ENCODE results near the gene GDAP2. TPM values are rescaled to one million over a fixed set of nuclear protein-coding genes. Genes with fewer than 3 reads are reported as not detected.
"Not testable (repeated sequence)": the region's sequence is repeated elsewhere in the genome, so short reads cannot be mapped to it uniquely, and the experiment has no call there.

GDAP2 gene
- total and polyA plus RNA-seq, 7 donors: 5.5 to 33.8 (median 19.6) TPM

DNA sequence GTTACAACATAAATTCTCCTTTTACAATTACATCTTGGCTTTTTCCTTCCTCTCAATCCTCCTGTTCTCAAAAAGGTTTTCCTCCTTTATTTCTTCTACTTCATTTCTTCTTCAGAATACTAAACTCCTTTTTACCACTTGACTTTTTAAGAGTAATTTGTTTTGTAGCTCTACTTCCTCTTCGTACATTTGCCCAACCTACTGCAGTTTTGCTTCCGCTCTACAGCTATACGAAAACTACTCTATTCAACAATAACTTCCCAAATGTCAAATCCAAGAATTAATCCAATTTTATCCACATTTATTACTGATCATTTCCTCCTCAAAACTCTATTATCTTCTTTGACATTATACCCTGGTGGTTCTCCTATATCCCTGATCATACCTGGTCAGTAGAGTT lies 3.4 kb downstream of the GDAP2 start:
- Histone ChIP-seq H3K4me1 (peaks cover 0 to 30% (median 22%) of the 10 kb centered on the region in 4 donors), H3K27me3 (no peaks in the 10 kb centered on the region), H3K27ac (no peak overlapping the region), H3K36me3 (no peaks in the 10 kb centered on the region), H3K4me3 (no peak overlapping the region), H3K9me3 (no peaks in the 10 kb centered on the region)
- 86 to 92% methylated on average over 3 of the region's 3 CpGs for WGBS, 2 donors
- intact Hi-C loops (cut with DNase I): loop anchor here (5.0 kb wide), 1 partner anchor 804 kb away; the partner anchor contains the start of gene TRIM45
- no peak for DNase-seq
- TF ChIP-seq POLR2A (IDR thresholded peaks at IDR 0.05): no peak
- no peak for TF ChIP-seq EP300 (IDR thresholded peaks at IDR 0.05)
- TF ChIP-seq CTCF (IDR thresholded peaks at IDR 0.05): no peak
- no peak for TF ChIP-seq POLR2AphosphoS5 (IDR thresholded peaks at IDR 0.05)

GRCh38 chr1:117922717-117923116 lies 6.7 kb downstream of the GDAP2 start:
- DNase-seq; H3K27me3 ChIP-seq; intact Hi-C loops (cut with DNase I); H3K4me3 ChIP-seq; H3K27ac ChIP-seq; H3K4me1 ChIP-seq; H3K9me3 ChIP-seq: not testable (repeated sequence)
- 94 to 95% methylated on average over 7 of the region's 7 CpGs for WGBS, 2 donors
- peaks cover 0 to 25% (median 7%) of the 10 kb centered on the region in 4 donors for H3K36me3 ChIP-seq

DNA sequence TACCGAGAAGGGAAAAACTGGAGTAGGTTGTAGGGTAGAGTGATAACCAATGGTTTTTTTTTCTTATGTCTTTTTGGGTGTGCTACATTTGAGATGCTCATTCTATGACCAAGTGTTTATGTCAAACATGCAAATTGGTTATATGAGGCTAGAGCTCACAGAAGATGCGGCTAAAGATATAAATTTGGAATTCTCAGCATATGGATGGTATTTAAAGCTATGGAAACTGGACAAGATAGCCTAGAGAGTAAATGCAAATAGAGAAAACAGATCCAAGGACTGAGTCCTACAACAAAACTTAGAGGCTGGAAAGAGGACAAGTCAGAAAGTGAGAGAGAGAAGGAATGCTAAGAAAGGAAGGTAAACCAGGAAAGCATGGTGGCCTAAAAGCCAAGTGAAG lies 7.4 kb downstream of the GDAP2 start:
- H3K4me1 ChIP-seq: peaks cover 0 to under 1% (median 0%) of the 10 kb centered on the region in 4 donors
- H3K27ac ChIP-seq: no peak overlapping the region
- no peaks in the 10 kb centered on the region for H3K27me3 ChIP-seq
- TF ChIP-seq CTCF (IDR thresholded peaks at IDR 0.05) (no peak), POLR2A (IDR thresholded peaks at IDR 0.05) (no peak), EP300 (IDR thresholded peaks at IDR 0.05) (no peak), POLR2AphosphoS5 (IDR thresholded peaks at IDR 0.05) (no peak)
- no peak overlapping the region for H3K4me3 ChIP-seq
- no peaks in the 10 kb centered on the region for H3K9me3 ChIP-seq
- WGBS, 2 donors: 95 to 96% methylated on average over 2 of the region's 2 CpGs
- intact Hi-C loops (cut with DNase I): no loop called here
- H3K36me3 ChIP-seq: peaks cover 0 to 32% (median 8%) of the 10 kb centered on the region in 4 donors
- no peak for DNase-seq

DNA sequence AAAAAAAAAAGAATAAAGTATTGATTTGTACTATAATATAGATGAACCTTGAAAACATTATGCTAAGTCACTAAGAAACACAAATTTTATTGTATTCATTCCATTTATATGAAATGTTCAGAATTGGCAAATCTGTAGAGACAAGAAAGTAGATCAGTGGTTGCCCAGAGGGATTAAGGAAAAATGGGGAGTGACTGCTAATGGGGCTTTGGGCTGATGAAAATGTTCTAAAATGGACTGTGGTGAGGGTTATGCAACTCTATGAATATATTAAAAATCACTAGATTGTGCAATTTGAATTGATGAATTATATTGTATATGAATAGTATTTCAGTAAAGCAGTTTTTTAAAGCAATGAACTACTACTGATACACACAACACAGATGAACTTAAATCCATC lies 10.0 kb downstream of the GDAP2 start:
- Histone ChIP-seq H3K4me1 (no peaks in the 10 kb centered on the region), H3K4me3 (no peak overlapping the region), H3K36me3 (peaks cover 0 to 58% (median 21%) of the 10 kb centered on the region in 4 donors), H3K27ac (no peak overlapping the region), H3K9me3 (no peaks in the 10 kb centered on the region), H3K27me3 (no peaks in the 10 kb centered on the region)
- no peak for DNase-seq
- intact Hi-C loops (cut with DNase I): no loop called here
- no peak for TF ChIP-seq EP300 (IDR thresholded peaks at IDR 0.05)
- no peak for TF ChIP-seq POLR2A (IDR thresholded peaks at IDR 0.05)
- no peak for TF ChIP-seq CTCF (IDR thresholded peaks at IDR 0.05)
- no peak for TF ChIP-seq POLR2AphosphoS5 (IDR thresholded peaks at IDR 0.05)

DNA sequence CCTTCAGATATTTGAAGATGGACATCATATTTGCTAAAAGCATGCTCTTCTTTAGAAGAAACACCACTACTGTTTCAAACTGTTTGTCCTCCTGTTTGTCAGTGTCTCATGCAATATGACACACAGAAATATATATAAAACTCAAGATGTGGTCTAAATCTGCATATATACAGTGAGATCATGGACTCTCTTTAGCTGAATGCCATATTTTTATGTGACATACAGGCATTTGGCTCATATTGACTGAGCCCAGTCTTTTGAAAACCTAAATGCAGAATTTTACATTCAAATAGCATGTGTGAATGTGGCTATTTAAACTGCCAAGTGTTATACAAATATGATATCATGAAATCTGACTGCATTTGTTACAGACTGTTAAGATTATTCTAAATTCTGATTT lies 18.4 kb downstream of the GDAP2 start:
- Histone ChIP-seq H3K27ac (no peak overlapping the region), H3K27me3 (no peaks in the 10 kb centered on the region), H3K9me3 (no peaks in the 10 kb centered on the region), H3K4me1 (no peaks in the 10 kb centered on the region), H3K4me3 (no peak overlapping the region), H3K36me3 (peaks cover 0 to 99% (median 28%) of the 10 kb centered on the region in 4 donors)
- DNase-seq: no peak
- TF ChIP-seq POLR2AphosphoS5 (IDR thresholded peaks at IDR 0.05): no peak
- TF ChIP-seq CTCF (IDR thresholded peaks at IDR 0.05): no peak
- no peak for TF ChIP-seq POLR2A (IDR thresholded peaks at IDR 0.05)
- no peak for TF ChIP-seq EP300 (IDR thresholded peaks at IDR 0.05)
- intact Hi-C loops (cut with DNase I): no loop called here

Measured in sigmoid colon (tissue), 7 donors.